Progenitor cell of endocrine pancreas (in vitro differentiated cells): ENCODE measurements around the gene STARD13. TPM values are rescaled to one million over a fixed set of nuclear protein-coding genes. Genes with fewer than 3 reads are reported as not detected.

Source experiments
- DNase-seq: peaks from one replicate; pipeline ENCODE4 v3.0.0; 2021; ENCODE audit warnings: low spot score; ENCODE audit not compliant: unreplicated experiment
- H3K27ac Mint-ChIP-seq: 2 replicates; pipeline ENCODE4 v1.8.0; 2021; ENCODE audit warnings: mild to moderate bottlenecking, moderate library complexity, mixed read lengths
- H3K27me3 Mint-ChIP-seq: 2 replicates; pipeline ENCODE4 v1.8.0; 2021; ENCODE audit warnings: mixed read lengths
- H3K36me3 Mint-ChIP-seq: 2 replicates; pipeline ENCODE4 v1.8.0; 2022; ENCODE audit warnings: mixed read lengths; ENCODE audit not compliant: insufficient read depth
- H3K4me1 Mint-ChIP-seq: 2 replicates; pipeline ENCODE4 v1.8.0; 2021; ENCODE audit warnings: low read depth, mixed read lengths
- H3K4me3 Mint-ChIP-seq: 2 replicates; pipeline ENCODE4 v1.8.0; 2021; ENCODE audit warnings: low read depth, mild to moderate bottlenecking, moderate library complexity, mixed read lengths
- H3K9me3 Mint-ChIP-seq: 2 replicates; pipeline ENCODE4 v1.8.0; 2021; ENCODE audit warnings: low read depth, mixed read lengths
- total RNA-seq: library from RNA; stranded (reverse); gene quantifications from 2 replicates; pipeline ENCODE4 v1.2.1, GENCODE V29; 2021
- TF ChIP-seq, protein P1 (sequence below): fragments of 200-600 bp; sonication (generic); IDR thresholded peaks from one replicate; pipeline ENCODE4 v1.5.0; 2021; ENCODE audit warnings: antibody characterized with exemption, mild to moderate bottlenecking; ENCODE audit not compliant: unreplicated experiment

STARD13 gene
- total RNA-seq, 1 donor from 2014 or later, result 11.7 TPM

DNA sequence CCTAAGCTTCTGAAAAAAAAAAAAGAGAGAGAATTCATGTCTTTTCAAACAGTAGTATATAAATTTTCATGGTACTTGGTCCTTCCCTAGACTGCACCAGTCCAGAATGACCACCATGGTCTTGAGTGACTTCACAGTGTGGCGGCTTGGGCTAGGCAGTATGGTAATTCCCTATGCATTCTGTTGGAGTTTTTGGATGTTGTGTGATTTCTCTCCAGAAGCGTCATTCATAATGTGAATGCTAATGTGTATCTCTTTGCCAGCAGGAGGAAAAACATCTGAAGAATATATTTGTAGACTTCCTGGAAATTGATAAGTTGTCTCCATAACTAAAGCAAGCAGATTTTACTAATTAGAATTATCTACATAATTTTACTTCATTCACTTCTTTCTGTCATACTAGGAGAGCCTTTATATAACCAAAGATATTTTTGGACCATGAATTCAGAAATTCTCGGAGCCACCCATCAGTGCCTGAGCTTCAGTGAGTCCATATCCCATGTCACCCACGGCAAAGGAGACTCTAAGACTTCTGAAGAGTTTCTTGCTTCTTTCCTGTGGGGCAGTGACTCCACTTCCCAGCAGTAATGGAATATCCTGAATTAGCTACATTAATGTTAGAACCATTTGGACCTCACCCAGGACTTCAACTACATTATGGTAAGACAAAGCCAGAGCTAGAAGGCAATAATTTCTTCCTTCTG is 8.4 kb downstream of the STARD13 start:
- H3K27me3 Mint-ChIP-seq, result no peaks in the 10 kb centered on the region
- H3K4me1 Mint-ChIP-seq, result peaks cover 8% of the 10 kb centered on the region
- H3K36me3 Mint-ChIP-seq, result no peaks in the 10 kb centered on the region
- no peak for DNase-seq
- H3K9me3 Mint-ChIP-seq, result no peaks in the 10 kb centered on the region
- no peak overlapping the region for H3K4me3 Mint-ChIP-seq
- H3K27ac Mint-ChIP-seq, result no peak overlapping the region
- TF ChIP-seq, protein P1, sequence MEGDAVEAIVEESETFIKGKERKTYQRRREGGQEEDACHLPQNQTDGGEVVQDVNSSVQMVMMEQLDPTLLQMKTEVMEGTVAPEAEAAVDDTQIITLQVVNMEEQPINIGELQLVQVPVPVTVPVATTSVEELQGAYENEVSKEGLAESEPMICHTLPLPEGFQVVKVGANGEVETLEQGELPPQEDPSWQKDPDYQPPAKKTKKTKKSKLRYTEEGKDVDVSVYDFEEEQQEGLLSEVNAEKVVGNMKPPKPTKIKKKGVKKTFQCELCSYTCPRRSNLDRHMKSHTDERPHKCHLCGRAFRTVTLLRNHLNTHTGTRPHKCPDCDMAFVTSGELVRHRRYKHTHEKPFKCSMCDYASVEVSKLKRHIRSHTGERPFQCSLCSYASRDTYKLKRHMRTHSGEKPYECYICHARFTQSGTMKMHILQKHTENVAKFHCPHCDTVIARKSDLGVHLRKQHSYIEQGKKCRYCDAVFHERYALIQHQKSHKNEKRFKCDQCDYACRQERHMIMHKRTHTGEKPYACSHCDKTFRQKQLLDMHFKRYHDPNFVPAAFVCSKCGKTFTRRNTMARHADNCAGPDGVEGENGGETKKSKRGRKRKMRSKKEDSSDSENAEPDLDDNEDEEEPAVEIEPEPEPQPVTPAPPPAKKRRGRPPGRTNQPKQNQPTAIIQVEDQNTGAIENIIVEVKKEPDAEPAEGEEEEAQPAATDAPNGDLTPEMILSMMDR, result no peak

DNA sequence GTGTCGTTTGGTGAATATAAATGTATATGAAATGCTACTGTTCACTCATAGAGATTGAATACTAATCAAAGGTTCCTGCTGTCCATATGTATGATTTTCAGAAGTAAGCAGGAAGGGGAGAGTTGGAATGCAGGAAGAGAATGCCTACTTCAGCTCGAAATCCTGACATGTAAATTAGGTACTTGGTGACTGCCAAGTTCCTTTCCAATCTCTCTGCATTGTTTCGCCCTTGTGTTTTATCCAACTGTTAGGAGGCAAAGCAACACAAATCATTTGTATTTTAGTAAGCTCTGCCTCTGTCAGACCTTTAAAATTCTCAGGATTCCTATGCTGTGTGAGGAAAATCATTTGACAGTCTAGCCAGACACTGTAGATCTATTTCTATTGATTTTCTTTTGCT is 9.0 kb downstream of the STARD13 start:
- Mint-ChIP-seq H3K36me3 (no peaks in the 10 kb centered on the region), H3K4me1 (peaks cover 8% of the 10 kb centered on the region), H3K9me3 (no peaks in the 10 kb centered on the region), H3K4me3 (no peak overlapping the region), H3K27me3 (no peaks in the 10 kb centered on the region), H3K27ac (no peak overlapping the region)
- TF ChIP-seq, protein P1, result no peak
- DNase-seq, result no peak

DNA sequence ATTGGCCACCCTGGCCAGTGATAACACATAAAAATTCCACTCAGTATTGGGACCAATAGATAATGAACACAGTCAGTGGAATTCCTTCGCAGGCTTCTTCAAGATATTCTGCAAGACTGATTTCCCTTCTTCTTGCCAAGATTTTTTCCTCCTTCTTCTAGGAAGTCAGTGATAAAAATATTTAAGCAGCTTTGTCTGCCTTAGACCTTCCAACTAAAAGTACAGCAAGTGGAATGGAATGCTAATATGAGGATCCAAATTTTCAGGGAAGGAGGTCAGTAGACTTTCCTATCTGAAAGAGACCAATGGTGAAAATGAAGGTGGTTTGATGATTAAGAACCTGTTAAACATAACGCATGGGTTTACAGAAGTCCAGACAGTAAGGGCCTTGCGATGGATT is 9.6 kb downstream of the STARD13 start:
- Mint-ChIP-seq H3K36me3 (no peaks in the 10 kb centered on the region), H3K4me3 (no peak overlapping the region), H3K4me1 (peaks cover 10% of the 10 kb centered on the region), H3K27me3 (no peaks in the 10 kb centered on the region), H3K9me3 (no peaks in the 10 kb centered on the region), H3K27ac (no peak overlapping the region)
- no peak for DNase-seq
- TF ChIP-seq, protein P1, result no peak

DNA sequence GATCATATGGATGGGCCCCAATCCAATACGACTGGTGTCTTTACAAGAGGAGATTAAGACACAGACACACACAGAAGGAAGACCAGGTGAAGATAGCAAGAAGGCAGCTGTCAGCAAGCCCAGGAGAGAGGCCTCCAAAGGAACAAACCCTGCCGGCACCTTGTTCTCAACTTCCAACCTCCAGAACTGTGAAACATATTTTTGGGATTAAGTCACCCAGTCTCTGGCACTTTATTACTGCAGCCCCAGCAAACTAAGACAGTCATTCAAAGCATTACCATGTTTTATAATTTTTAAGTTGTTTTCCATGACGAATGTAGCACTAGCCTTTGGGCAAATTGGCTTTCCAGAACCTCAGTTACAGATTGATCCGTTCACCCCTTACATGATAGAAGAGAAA is 11.3 kb downstream of the STARD13 start:
- Mint-ChIP-seq H3K27me3 (no peaks in the 10 kb centered on the region), H3K27ac (no peak overlapping the region), H3K4me1 (peaks cover 10% of the 10 kb centered on the region), H3K4me3 (no peak overlapping the region), H3K36me3 (no peaks in the 10 kb centered on the region), H3K9me3 (no peaks in the 10 kb centered on the region)
- TF ChIP-seq, protein P1, result no peak
- no peak for DNase-seq

DNA sequence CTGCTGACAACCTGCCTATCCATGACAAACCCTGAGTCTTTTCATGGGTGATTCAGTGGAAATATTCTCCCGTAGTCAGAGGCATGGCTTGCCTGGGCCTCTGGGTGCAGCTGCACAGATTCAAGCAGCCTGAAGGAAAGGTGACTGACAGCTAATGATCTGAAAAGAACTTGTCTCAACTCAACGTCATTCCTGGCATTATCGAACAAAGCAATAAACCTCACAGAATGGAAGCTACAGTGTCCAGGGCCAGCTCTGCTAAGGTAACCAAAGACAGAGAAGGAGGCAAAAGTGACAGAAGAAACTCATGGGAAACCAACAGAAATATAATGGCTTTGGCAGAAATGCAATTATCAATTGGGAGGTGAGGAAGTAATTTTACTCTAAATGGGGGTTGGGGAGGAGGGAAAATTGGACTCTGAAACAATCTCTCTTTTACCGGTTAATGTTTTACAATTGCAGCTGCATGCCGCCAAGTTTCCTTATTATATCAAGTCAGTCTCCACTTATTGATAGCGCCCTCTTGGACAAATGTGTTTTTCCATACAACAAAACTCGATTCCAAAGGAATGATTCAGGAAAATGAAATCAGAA is 12.9 kb downstream of the STARD13 start:
- H3K36me3 Mint-ChIP-seq, result no peaks in the 10 kb centered on the region

More for the DNA sequence above, 12.9 kb downstream of the STARD13 start:
- Mint-ChIP-seq H3K9me3 (no peaks in the 10 kb centered on the region), H3K4me3 (no peak overlapping the region), H3K27ac (no peak overlapping the region), H3K4me1 (peaks cover 10% of the 10 kb centered on the region), H3K27me3 (no peaks in the 10 kb centered on the region)
- TF ChIP-seq, protein P1, result no peak
- no peak for DNase-seq
